Left ventricle myocardium inferior (tissue), 1 donor: ENCODE data around the gene SH3GL2. TPM values are rescaled to one million over a fixed set of nuclear protein-coding genes. Genes with fewer than 3 reads are reported as not detected.

Experiments
- DNase-seq: peaks from one replicate; pipeline ENCODE4 v3.0.0-alpha.2; 2020
- H3K27ac ChIP-seq: fragments of 200-600 bp; replicated peaks from 2 replicates; pipeline ENCODE4 v1.8.0; 2021
- H3K27me3 ChIP-seq: fragments of 200-600 bp; 2 replicates; pipeline ENCODE4 v1.8.0; 2021; ENCODE audit warnings: low read depth
- H3K36me3 ChIP-seq: fragments of 200-600 bp; 2 replicates; pipeline ENCODE4 v1.8.0; 2021
- H3K4me1 ChIP-seq: fragments of 200-600 bp; 2 replicates; pipeline ENCODE4 v1.8.0; 2021
- H3K4me3 ChIP-seq: fragments of 200-600 bp; 2 replicates; pipeline ENCODE4 v1.8.0; 2021; ENCODE audit warnings: mild to moderate bottlenecking, moderate library complexity
- H3K9me3 ChIP-seq: fragments of 200-600 bp; replicated peaks from 2 replicates; pipeline ENCODE4 v1.8.0; 2021
- intact Hi-C: fragments of 100-400 bp; cut with micrococcal nuclease; formaldehyde crosslinking; loops from one replicate; pipeline ENCODE4 v1.11.0; 2022
- total RNA-seq: library from RNA; stranded (reverse); fragmentation: NEBNext Ultra II Directional; extraction: Animal tissue kit (Norgen Biotek cat#: 25700); gene quantifications from one replicate; pipeline ENCODE4 v1.2.1, GENCODE V29; 2021
- TF ChIP-seq, protein P1 (sequence below): fragments of 200-600 bp; IDR thresholded peaks from 2 replicates; pipeline ENCODE4 v1.8.0; 2021; ENCODE audit warnings: antibody characterized with exemption, mild to moderate bottlenecking, borderline replicate concordance
- donor health status: DM: no; HTN: yes; CAD: no; lungs with severe emphysema.

SH3GL2 gene
- total RNA-seq, 1 donor from 2014 or later: 7.3 TPM

DNA sequence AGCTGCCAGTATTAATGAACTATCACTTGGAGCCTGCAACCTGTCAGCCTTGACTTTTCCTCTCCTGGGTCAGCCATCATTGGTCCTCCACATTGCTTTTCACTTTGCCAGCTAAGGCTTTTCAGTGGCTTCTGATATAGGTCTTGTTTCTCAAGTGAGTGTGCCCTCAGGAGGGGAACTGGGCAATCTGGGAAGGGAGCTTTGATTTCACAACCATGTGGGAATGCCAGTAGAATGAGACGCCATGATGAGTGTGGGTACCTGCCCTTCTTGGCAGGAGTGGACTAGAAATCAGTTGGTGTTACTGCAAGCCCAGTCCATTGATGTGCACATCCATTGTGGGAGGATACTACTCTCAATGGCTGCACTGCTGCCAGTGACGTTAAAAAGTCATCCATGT is 54.1 kb downstream of the SH3GL2 start:
- no peaks in the 10 kb centered on the region for H3K36me3 ChIP-seq
- no peak for DNase-seq
- H3K9me3 ChIP-seq: no peaks in the 10 kb centered on the region
- no peak overlapping the region for H3K27ac ChIP-seq
- intact Hi-C loops: no loop called here
- H3K4me1 ChIP-seq: no peaks in the 10 kb centered on the region
- H3K27me3 ChIP-seq: no peaks in the 10 kb centered on the region
- H3K4me3 ChIP-seq: no peak overlapping the region
- TF ChIP-seq, protein P1, sequence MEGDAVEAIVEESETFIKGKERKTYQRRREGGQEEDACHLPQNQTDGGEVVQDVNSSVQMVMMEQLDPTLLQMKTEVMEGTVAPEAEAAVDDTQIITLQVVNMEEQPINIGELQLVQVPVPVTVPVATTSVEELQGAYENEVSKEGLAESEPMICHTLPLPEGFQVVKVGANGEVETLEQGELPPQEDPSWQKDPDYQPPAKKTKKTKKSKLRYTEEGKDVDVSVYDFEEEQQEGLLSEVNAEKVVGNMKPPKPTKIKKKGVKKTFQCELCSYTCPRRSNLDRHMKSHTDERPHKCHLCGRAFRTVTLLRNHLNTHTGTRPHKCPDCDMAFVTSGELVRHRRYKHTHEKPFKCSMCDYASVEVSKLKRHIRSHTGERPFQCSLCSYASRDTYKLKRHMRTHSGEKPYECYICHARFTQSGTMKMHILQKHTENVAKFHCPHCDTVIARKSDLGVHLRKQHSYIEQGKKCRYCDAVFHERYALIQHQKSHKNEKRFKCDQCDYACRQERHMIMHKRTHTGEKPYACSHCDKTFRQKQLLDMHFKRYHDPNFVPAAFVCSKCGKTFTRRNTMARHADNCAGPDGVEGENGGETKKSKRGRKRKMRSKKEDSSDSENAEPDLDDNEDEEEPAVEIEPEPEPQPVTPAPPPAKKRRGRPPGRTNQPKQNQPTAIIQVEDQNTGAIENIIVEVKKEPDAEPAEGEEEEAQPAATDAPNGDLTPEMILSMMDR: no peak

DNA sequence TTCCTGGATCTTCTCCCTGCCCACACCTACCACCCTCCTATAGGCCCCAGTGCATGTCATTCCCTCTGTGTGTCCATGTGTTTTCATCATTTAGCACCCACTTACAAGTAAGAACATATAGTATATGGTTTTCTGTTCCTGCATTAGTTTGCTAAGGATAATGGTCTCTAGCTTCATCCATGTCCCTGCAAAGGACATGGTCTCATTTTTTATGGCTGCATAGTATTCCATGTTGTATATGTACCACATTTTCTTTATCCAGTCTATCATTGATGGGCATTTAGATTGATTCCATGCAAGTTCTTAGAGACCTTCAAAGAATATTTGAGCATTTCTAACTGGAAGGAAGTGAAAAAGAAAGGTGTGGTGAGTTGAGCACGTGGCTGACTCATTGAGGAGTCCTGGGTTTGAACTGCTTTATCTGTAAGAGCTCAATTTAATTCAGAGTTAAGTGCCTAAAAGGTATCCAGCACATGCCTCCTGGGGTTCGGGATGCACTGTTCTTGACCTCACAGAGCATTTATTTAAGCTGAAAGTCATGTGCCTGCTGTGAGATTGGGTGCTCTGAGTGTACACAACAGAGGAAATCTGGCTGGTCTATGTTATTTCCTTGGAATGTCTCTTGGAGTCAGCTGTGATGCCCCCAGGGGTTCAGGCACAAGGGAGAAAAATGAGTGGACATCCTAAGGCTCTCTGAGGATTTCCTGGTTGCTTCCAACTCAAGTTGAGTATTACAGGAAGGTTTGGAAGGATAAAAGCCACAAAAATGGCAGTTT is 56.4 kb downstream of the SH3GL2 start:
- no peaks in the 10 kb centered on the region for H3K36me3 ChIP-seq
- DNase-seq: no peak
- no peaks in the 10 kb centered on the region for H3K27me3 ChIP-seq
- no peaks in the 10 kb centered on the region for H3K4me1 ChIP-seq
- H3K9me3 ChIP-seq: no peaks in the 10 kb centered on the region
- no peak overlapping the region for H3K4me3 ChIP-seq
- TF ChIP-seq, protein P1: no peak
- H3K27ac ChIP-seq: no peak overlapping the region
- intact Hi-C loops: no loop called here

DNA sequence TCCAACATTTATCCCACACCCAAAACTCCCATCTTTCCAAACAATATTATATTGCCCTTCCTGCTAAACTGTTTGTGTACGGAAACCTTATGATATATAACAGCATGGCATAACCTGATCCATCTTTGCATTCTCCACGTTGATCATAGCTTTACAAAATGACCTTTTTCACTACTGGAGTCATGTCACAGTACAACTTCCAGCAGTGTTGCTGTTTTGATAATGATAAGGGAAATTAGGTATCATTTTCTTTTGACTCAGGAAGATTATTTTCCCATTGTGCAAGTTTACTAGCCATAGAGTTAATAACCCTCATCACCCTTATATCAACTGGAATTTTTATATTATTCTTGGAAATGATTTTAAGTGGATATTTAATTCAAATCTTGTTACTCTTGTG is 57.5 kb downstream of the SH3GL2 start:
- no peaks in the 10 kb centered on the region for H3K9me3 ChIP-seq
- intact Hi-C loops: no loop called here
- no peaks in the 10 kb centered on the region for H3K27me3 ChIP-seq
- H3K36me3 ChIP-seq: no peaks in the 10 kb centered on the region
- TF ChIP-seq, protein P1: no peak
- no peaks in the 10 kb centered on the region for H3K4me1 ChIP-seq
- H3K27ac ChIP-seq: no peak overlapping the region
- no peak for DNase-seq
- no peak overlapping the region for H3K4me3 ChIP-seq

DNA sequence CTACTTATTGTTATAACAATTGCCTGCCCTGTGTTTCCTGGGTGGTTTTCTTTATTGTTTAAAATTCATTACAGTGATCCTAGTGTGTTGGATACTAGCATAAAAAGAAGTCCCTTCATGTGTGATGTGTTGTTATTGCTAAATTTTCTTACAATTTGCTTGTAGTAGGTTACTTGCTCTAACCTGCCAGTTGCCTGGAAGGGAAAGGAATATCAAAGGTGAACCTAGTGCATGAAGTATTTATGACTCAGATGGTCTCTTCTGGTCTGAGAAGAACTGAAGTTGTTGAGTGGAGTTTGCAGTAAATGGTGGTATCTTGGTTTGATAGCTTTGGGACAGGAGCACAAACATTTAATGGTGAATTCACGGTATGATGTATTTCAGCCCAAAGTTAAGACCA is 58.0 kb downstream of the SH3GL2 start:
- TF ChIP-seq, protein P1: no peak
- Histone ChIP-seq H3K4me1 (no peaks in the 10 kb centered on the region), H3K27me3 (no peaks in the 10 kb centered on the region), H3K27ac (no peak overlapping the region), H3K9me3 (no peaks in the 10 kb centered on the region), H3K36me3 (no peaks in the 10 kb centered on the region), H3K4me3 (no peak overlapping the region)
- intact Hi-C loops: no loop called here
- no peak for DNase-seq

DNA sequence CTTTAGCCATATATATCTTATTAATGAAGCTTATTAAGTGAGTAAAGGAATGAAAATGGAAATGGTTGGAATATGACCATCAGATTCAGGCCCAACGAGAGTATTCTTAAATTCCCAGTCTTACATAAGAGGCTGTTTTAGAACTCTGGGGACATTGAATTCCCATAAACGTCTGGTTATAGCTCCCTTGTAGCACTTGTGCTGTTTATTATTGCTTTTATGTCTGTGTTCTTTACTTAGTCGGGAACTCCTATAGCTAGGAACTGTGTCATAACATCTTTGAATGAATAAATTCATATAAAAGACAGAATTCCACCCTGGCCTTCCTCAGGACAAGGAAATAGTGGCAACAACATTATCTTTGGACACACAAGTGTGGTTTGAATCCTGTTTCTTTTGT is 58.4 kb downstream of the SH3GL2 start:
- Histone ChIP-seq H3K4me3 (no peak overlapping the region), H3K27ac (no peak overlapping the region), H3K27me3 (no peaks in the 10 kb centered on the region), H3K36me3 (no peaks in the 10 kb centered on the region), H3K9me3 (no peaks in the 10 kb centered on the region), H3K4me1 (no peaks in the 10 kb centered on the region)
- DNase-seq: no peak
- intact Hi-C loops: no loop called here
- TF ChIP-seq, protein P1: no peak
